ENCODE results near the gene LSM10.

DNA sequence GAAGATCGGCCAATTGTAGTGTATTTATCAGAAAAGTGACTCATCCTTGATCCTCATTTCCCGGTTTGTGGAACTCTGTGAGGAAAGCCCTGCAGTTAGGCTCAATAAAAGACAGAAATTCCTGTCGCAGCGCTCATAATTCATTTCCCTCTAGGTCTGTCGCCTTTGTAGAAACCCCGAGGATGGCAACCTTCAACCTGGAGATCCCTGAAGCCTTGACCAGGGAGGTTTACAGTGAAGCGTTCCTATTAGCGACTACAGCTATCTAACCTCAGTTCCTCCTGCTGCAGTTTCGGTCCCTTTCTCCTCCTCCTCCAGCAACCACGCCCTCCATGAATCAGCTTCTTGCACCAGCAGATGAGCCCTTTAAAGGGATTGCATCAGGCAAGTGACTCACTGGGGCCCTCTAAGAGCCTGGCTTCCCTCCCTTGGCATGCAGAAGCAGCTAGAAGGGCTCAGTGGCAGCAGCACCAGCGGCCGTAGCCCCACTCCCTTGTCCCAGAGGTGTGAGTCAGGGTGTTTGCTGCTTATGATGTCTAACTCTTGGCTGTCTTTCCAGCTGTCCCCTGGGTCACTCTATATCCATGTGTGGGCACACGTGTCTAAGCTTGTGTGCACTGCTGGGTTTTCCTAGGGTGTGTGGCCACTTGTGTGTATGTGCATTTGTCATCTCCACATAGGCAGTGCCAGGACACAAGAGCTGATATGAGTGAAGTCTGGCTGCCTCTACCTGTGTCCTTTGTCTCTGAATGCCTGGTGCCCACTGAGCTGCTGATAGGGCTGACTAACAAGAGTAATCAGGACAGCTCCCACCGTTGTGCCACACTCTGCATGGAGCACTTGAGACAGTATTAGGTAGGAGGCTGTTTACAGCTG lies 11.2 kb downstream of the LSM10 start:
- TF ChIP-seq, protein P1, sequence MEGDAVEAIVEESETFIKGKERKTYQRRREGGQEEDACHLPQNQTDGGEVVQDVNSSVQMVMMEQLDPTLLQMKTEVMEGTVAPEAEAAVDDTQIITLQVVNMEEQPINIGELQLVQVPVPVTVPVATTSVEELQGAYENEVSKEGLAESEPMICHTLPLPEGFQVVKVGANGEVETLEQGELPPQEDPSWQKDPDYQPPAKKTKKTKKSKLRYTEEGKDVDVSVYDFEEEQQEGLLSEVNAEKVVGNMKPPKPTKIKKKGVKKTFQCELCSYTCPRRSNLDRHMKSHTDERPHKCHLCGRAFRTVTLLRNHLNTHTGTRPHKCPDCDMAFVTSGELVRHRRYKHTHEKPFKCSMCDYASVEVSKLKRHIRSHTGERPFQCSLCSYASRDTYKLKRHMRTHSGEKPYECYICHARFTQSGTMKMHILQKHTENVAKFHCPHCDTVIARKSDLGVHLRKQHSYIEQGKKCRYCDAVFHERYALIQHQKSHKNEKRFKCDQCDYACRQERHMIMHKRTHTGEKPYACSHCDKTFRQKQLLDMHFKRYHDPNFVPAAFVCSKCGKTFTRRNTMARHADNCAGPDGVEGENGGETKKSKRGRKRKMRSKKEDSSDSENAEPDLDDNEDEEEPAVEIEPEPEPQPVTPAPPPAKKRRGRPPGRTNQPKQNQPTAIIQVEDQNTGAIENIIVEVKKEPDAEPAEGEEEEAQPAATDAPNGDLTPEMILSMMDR (IDR thresholded peaks at IDR 0.05) = no peak
- TF ChIP-seq POLR2A (IDR thresholded peaks at IDR 0.05) = peak in 1 of 2 donors; percentile 88
